GM21360 (cell line): ENCODE measurements around the gene MYOG.

Experiments used
- ATAC-seq: cut with Tn5 transposase; IDR thresholded peaks from one replicate; pipeline ENCODE4 v1.9.1; 2021; ENCODE audit warnings: mild to moderate bottlenecking, moderate library complexity; ENCODE audit not compliant: unreplicated experiment

The MYOG gene

DNA sequence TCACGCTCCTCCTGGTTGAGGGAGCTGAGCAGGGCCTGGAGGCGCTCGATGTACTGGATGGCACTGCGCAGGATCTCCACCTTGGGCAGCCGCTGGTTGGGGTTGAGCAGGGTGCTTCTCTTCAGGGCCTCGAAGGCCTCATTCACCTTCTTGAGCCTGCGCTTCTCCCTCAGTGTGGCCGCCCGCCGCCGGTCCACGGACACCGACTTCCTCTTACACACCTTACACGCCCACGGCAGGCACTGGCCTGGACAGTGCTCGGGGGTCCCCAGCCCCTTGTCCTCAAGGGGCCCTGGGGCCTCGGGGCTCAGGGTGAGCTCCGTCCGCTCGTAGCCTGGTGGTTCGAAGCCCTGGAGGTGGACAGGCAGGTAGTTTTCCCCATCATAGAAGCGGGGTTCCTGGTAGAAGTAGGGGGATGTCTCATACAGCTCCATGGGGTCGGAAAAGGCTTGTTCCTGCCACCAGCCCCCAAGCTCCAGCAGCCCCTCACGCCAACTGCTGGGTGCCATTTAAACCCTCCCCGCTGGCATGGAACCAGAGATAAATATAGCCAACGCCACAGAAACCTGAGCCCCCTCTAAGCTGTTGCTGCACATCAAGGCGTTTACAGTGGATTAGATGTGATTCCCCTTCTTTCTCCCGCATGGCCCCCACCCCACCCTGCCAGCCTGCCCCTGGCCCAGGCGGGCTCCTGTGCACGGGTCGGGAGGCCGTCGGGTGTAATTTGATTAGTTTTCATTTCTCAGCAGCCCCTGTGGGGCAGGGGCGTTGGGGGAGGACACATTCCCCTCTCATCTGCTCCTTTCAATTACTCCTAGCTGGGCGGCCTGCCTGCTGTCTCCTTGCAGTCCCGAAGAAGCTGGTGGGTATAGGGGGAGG lies at the start of gene MYOG:
Gene MYOG, minus strand, starts transcription at position 485 of the 879 bp plus-strand sequence. Its CDS starts 51 bp downstream, at position 434.
- ATAC-seq = no peak

DNA sequence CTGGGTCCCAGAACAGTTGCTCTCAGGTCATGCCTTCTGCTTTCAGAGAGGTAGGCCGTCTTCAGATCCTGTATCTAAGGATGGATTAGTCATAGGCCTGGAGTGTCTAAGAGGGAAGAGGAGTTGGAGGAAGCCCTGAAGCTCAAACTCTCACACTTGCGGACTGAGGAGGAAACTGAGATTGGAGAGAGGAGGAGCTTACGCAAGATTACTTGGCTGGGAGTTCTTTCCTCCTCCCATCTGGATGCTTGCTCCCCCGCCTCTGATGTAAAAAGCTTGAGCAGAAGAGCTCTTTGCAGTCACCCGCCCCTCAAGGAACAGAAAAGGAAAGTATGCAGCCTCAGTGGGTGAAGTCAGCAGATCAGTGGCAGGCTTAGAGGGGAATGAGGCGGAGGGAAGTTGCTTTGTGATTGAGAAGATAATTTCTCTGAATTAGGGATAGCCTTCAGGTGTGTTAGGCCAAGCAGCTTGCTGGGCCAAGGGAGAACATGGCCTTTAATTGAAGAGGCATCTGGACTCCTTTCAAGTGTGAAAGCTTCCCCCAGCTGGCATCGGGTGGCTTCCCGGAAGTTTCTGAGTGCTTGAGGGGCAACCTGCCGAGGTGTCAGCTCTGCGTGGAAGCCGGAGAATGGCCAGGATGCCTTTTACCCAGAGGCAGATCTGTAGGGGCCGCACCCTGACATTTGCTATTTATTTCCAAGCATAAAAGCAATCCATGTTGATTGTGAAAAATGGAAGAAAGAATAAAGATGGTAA lies 48.3 kb upstream of the MYOG start:
- ATAC-seq = no peak

DNA sequence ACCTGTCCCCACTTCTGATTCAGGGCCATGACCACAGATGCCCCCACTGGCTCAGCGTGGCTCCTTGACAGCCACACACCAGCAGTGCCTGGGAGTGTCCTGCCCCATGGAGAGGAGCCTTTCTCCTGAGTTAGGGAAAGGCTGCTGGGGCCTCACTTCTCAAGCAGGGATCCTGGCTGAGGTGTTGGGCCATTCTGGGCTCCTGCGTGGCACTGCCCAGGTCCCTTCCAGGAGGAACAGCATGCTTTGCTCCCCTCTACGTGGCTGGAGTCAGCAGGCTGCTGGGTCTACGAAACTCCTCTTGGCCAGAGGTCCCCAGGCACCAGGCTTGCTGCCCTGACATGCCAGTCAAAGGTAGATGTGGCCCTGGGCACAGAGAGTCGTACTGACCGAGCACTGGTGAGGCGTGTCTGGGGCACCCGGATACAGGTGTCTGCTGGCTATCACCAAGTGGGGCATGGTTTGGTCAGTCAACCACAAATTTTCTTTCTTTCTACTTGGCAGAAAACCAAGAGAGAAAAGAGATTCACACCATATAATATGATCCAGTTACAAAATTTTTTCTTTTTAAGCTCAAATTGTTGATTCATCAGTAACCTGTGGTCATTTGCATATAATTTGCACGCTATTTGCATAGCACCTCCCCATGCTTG lies 45.9 kb upstream of the MYOG start:
- no peak for ATAC-seq

DNA sequence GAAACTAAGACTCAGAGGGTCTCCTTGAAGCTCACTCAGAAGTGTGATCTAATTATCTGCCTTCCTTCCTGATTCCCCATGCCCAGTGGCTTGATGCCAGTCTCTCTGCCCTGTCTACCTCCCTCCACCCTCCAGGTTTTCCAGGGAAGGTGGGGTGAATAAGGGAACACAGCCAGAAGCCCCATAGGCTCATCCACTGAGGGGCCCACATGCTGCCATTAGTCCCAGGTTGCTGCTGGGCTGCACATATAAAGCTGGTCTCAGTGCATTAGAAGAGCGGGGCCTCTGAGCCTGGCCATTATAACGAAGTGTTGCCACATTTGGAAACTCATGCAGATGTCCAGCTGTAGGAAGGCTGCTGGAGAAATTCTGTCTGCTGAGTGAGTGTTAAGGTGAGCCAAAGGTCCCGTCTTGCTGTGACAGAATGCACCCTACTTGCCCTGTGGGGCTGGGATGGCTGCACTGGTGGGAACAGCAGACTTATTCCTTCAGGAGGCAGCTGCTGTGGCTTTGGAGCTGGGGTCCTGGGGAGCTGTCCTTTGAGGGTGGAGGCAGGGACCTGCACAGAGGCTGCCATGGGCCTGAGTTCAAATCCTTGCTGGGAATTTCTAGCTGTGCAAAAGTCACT lies 44.7 kb upstream of the MYOG start:
- ATAC-seq = no peak

DNA sequence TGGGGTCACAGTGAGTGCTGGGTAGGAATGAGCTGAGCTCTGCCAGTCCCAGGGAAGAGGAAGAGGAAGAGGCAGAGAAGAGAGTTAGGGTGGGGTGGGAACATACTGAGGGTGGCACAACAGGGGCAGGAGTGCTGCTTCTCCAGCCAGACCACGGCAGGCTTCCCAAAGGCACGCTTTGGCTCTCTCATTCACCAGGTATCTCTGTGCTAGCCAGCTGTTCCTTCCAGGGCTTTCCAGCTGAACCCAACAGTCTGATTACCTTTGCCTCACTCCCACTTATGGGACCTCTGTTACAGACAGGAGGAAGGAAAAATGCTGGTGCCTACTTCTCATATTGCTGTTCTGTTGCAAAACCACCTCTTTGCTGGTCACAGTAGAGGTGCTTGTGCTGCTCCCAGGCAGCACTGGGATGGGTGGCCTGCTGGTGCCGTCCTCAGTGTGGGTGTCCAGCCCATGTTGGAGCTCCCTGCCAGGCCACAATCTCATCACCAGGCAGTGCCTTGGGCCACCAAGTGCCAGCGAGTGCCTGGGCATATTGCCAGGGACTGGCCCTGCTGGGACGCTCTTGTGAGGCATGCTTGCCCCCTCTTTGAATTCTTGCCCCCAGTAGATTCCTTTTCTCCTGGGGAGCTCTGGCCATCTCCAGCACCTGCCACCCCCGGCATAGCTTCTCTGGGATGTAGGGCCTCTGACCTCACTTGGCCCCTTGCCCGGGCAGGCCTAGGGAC lies 43.9 kb upstream of the MYOG start:
- no peak for ATAC-seq

DNA sequence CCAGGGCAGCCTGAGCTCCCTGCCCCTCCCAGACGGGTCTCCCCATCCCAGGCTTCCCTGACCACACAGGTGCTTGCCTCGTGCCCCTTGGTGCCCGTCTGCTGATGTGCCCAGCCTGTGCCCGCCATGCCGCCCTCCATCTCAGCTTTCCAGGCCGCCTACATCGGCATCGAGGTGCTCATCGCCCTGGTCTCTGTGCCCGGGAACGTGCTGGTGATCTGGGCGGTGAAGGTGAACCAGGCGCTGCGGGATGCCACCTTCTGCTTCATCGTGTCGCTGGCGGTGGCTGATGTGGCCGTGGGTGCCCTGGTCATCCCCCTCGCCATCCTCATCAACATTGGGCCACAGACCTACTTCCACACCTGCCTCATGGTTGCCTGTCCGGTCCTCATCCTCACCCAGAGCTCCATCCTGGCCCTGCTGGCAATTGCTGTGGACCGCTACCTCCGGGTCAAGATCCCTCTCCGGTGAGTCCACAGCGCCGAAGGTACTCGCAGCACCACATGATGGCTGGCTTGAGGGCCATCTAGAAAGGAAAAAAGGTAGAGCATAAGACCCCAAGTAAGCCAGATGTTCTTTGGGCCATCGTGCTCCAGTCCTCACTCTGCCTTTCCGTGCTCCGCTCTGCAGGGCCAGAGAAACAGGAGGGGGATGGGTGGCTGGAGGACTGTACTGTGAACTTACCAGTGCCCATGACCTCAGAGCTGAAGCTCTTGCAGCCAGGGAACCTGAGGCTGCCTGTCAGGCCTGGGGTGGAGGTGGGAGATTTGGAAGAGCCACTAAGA lies 43.1 kb upstream of the MYOG start:
- no peak for ATAC-seq

DNA sequence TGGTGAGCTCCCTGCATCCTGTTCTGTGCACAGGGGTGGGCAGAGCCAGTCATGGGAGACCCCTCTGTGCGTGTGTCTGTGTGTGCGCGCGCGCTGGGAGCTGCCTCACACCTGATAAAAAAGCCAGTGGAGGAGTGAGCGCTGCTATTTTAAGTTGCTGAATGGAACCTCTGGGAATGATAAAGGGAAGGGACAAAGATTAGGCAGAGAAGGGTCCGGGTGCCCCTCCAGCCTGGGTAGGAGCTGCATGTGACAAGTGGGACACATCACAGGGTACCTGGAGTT lies 42.6 kb upstream of the MYOG start:
- no peak for ATAC-seq

DNA sequence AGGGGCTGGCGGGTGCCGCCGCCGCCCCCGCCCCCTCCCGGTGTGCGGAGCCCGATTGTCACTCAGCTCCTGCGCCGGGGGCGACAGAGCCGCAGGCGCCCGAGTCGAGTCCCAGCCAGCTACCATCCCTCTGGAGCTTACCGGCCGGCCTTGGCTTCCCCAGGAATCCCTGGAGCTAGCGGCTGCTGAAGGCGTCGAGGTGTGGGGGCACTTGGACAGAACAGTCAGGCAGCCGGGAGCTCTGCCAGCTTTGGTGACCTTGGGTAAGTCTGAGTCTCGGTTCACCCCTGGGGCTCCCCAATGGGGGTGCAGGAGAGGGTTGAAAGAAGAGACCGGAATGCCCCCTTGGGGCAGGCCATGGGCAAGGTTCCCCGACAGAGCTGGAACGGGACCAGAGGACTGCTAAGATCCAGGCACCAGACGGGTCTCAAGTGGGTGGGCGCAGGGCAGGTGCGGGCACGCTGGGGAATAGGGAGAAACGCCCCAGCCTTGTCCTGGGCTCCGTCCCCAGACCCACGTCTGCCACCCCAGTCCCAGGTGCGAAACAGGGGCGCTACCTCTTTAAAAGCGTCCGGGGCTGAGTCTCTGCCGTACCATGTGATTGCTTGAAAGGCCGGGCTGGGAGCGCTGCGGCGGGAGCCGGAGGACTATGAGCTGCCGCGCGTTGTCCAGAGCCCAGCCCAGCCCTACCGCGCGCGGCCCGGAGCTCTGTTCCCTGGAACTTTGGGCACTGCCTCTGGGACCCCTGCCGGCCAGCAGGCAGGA lies 42.0 kb upstream of the MYOG start, which contains the start of gene ADORA1:
Gene ADORA1, plus strand, starts transcription at position 61 of the 765 bp plus-strand sequence. CDS start 1,116 bp downstream, outside the sequence.
- no peak for ATAC-seq

DNA sequence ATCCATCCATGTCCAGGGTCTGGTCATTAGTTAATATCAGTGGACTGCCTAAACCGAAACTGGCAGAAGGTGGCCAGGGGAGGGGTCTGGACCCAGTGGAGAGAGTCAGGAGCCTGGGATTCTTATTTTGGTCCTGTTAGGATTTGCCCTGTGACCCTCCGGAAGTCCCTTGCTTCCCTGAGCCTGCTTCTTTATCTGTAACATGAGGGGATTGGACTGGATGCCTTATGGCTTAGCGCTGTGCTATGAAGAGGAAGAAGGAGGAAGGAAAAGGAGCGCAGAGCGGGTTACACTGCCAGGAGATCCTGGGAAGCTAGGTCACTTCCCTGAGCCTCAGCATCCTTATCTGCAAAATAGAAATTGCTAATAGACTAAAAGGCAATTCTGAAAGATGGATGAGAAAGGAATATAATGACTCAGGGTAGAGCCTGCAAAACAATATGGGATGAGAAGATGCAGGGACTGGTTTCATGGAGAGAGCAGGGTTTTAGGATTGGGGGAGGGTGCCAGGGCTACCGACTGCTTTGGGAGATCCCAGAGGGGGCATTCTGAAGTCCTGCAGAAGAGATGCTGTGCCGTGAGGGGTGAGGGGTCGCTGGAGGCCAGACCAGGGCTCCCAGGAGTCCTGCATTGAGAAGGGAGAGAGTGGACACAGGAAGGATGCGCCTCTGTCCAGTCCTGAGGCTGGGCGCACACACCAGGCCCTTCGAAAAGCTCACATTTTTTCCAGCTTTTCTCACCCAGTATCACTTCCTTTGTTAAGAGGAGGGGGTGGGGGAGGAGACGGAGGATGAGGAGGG lies 41.3 kb upstream of the MYOG start:
- no peak for ATAC-seq

DNA sequence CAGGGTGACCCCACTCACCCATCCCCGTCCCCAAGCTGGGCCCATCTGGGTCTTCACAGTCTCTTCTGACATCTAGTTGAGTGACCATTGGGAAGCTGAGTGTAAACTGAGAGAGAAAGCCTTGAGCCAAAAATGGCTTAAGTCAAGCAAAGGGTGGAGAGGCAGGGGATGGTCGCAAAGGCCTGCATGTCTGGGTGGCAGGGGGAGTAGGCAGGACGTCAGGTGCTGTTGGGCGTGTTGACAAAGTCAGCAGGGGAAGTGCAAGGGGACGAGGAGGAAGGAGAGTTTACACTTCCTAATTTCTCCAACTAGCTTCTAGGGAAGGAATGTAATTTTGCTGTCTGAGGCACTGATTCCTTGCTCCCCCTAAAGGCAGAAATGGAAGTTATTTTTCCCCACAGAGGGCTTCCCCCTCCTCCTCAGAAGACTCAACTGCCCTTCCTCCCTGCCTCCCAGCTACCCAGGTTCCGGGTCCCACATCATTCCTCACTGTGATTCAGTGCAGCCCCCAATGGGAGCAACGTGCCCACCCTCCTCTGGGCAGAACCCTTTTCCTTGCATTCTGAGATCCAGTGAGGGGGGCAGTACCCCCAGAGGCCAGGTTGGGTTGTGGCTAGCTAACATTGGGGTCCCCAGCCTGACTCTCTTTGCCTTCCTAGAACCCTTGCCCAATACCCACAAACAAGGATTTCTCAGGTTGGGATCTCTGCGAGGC lies 40.5 kb upstream of the MYOG start:
- no peak for ATAC-seq

DNA sequence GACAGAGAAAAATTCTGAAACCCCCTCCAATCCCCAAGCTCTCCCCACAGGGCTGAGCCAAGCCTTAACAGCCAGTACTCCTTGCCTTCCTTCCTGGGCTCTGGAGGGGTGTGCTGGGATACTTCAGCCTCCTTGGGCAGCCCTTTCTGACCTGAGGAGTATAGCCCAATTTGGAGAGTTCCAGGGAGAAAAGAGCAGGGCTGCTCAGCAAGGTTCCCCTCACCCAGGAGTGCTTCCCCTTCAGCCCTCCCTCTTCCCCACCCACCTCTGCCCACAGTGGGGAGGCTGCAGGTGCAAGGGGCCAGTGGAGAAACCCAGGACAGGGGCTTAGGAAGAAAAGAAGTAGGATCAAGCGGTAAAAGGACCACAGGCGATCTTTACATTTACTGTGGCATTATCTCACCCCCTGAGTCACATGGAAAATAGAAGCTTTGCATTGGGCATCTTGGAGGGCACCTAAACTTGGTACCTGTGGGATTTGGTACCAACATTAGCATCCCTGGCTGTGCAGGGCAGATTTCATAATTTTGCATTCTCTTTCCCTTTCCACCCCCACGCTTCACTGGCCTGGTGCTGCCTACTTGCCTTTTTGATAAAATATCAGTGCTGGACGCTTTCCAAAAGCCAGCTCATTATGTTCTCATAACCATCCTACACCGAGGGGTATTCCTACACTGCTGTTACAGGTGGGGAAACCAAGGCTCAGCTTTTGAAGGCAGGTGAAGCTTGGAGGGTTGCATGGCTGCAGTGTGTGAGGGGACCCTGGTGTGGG lies 38.9 kb upstream of the MYOG start:
- no peak for ATAC-seq

DNA sequence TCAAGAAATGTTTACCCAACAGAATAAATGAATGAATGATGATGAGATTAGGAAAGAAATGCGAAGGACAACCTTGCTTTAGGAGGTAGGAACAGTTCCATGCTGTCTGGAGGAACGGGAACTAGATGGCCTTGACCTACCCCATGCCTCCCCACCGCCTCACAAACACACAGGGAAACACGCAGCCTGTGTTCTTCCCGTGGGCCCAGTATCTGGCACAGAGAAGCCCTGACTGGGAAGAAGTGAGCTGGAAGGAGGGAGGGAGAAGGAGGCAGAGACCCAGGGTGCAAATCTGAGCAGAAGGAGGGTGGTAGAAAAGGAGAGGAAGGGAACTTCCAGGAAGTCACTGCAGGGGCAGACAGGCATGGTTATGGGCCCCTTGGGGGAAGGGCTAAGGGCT lies 38.2 kb upstream of the MYOG start:
- ATAC-seq = no peak

DNA sequence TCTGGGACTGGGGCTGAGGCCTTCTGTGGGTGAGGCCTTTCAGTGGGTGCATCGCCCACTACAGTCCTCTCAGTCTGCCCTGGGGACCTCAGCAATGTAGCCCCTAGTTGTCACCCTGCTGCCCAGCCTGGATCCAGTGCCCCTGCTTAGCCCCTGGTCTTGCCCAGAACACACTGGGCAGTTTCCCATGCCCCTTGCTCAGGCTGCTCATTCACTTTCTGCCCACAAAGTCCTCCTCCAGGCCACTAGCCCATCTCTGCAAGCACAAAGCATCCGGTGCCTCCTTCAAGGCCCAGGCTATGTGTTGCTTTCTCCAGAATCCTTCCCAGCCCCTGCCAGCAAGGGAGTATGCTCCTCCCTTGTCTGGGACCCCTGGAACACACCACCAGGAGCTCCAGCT lies 36.3 kb upstream of the MYOG start:
- no peak for ATAC-seq

DNA sequence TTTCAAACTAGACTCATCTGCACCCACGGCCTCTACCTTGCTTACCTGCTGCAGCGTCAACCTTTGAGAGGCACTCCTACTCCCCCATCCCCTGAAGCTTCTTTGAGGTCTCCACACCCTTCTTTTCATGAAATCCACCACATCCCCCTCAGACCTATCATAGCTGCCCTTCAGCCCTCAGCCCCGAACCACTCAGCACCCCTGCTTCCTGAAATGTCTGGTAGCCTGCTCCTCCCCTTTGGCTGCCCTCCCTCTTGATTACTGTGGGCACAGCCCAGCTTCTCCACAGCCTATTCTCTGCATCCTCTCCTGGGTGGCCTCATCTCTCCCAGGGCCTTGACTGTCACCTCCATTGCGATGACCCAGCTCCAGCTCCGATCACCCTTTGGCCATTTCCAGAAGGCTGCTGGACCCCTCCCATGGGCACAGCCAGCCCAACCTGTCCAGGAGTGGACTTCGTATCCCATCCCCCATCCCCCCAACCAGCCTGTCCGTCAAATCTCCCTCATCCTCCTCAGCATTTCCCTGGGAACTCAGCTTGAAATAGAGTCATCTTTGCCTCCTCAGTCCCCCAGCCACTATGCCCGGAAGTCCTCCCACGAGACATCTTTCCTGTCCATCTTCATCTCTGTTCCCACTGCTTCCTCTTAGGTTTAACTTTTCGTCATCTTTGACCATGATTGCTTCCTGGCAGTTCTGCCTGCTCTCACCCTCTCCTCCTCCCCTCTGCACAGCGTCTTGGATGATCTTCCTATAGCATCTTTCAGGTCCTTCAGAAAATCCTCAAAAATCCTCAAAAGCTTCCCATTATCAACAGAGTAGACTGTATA lies 35.6 kb upstream of the MYOG start:
- ATAC-seq = no peak

DNA sequence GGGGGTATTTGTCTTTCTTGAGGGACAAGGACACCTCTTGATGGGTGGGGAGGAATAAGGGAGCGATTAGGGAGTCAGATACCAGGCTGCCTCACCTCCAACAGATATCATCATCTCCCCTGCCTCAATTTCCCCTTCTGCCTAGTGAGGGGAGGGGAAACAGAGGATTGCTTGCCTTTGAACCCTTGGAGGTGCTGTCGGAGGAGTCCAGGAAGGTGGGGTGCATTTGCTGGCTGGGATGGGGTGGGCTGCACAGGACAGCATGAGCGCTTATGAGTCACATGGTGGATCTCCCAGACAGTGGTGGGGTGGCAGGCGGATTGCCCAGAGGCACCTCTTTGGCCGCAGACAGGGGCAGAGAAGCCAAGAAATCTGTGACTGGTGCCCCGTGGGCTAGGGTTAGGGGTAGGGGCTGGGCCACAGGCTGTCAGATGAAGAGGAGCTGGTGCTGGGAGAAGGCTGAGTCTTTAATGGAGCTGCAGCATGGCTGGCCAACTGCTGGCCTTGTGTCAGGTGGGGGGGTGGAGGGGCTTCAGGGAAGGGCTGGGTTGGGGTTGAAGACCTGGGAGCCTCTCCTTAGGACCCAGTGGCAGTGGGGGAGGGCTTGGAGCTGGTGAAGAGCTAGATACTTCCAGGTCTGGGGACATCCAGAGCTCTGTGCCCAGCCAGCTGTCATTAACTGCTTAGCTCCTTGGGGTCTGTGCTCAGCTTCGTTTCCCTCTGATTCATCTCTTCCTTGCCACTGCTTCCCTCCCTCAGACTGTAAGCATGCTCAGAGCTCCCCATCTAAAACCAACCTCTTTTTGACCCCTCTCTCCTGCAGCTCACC lies 34.7 kb upstream of the MYOG start:
- ATAC-seq = no peak
